CD4-positive, alpha-beta T cell treated with Interleukin-15 for 1 hour (primary cell): ENCODE results near the gene MSH4.
"Not testable (repeated sequence)": the region's sequence is repeated elsewhere in the genome, so short reads cannot be mapped to it uniquely, and the experiment has no call there.

ENCODE experiments used
- DNase-seq: peaks from one replicate; pipeline ENCODE4 v3.0.0-alpha.2; 2020

The MSH4 gene

DNA sequence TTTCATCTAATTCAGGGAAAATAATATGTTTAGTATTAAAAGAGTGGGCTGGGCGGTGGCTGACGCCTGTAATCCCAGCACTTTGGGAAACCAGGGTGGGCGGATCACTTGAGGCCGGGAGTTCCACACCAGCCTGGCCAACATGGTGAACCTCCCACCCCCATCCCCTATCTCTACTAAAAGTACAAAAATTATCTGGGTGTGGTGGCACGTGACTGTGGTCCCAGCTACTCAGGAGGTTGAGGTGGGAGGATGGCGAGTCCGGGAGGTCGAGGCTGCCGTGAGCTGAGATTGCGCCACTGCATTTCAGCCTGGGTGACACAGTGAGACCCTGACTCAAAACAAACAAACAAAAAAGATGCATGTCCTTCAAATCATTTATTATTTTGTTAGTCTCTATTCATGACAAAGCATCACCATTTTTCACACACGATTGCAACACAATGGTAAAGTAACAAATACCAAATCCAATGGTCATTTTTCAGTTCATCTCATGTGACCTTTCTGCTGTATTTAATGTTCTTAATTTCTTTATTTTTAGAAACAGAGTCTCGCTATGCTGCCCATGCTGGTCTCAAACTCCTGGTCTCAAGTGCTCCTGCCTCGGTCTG lies 1.0 kb downstream of the MSH4 start:
- no peak for DNase-seq

DNA sequence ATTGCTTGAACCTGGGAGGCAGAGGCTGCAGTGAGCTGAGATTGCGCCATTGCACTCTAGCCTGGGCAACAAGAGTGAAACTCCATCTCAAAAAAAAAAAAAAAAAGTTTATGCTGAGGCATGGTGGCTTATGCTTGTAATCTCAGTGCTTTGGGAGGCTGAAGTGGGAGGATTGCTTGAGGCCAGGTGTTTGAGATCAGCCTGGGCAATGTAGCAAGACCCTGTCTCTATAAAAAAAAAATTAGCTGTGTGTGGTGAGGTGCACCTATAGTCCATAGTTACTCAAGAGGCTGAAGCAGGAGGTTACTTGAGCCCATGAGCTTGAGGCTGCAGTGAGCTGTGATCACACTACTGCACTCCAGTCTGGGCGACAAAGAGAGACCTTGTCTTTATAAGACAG lies 4.8 kb downstream of the MSH4 start:
- DNase-seq: not testable (repeated sequence)

DNA sequence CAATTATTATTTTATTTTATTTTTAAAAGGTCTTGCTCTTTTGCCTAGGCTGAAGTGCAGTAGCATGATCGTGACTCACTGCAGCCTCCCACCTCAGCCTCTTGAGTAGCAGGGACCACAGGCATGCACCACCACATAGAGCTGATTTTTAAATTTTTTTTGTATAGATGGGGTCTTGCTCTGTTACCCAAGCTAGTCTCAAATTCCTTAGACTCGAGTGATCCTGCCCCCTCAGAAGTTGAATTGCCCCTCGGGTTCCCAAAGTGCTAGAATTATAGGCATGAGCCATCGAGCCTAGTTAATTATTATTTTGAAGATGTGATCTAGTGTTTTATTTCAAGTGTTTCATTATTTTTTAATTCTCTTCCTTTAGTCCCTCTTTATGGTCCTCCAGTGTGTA lies 12.2 kb downstream of the MSH4 start:
- DNase-seq: no peak

DNA sequence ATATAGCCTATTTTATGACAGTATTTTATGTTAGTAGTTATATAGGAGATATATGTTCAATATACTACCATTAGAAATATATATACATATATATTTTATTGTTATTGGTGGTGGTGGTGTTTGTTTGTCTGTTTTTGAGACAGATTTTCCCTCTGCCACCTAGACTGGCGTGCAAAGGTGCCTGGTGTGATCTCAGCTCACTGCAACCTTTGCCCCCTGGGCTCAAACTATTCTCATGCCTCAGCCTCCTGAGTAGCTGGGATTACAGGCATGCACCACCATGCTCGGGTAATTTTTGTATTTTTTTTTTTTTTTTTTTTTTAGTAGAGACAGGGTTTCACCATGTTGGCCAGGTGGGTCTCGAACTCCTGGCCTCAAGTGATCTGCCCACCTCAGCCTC lies 13.4 kb downstream of the MSH4 start:
- DNase-seq: not testable (repeated sequence)

DNA sequence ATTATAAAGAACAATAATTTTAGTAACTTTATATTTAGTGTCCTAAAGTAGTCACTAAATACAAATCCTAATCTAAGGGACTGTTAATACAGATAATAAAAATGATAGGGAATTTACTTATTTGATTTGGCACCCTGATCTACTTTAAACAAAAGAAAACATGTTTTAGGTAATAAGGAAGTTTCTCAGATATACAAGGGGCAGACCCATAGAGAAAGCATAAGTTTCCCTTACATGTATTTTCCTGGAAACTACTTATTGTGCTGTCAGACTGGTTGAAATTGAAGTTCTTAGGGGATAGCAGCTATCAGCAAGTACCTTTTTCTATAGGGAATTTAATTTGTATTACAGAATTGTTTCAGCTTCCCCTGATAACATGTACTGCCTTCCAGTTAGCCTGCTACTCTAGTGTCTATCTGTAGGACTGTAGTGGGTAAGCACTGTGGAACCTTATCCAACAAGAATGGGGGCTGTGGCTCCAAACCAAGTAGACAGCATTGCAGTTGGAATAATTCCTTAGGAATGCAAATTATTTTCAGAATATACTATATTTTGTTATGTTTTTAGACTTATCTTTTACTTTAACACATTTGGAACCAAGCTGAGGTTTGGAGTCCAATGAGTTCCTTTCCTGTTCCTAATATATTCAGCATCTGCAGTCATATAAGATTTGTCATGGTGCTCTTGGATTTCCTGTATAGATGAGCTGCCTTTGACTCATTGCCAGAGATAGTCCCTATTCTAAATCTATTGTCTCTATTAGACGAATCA lies 14.7 kb downstream of the MSH4 start:
- DNase-seq: no peak

- DNase-seq: no peak
Observed at GRCh38 chr1:75812065-75812464, 15.4 kb downstream of the MSH4 start.

GRCh38 chr1:75823596-75823995 lies 26.9 kb downstream of the MSH4 start:
- not testable (repeated sequence) for DNase-seq

GRCh38 chr1:75836528-75837100 lies 39.9 kb downstream of the MSH4 start:
- no peak for DNase-seq

GRCh38 chr1:75838079-75838478 lies 41.4 kb downstream of the MSH4 start:
- DNase-seq: no peak

DNA sequence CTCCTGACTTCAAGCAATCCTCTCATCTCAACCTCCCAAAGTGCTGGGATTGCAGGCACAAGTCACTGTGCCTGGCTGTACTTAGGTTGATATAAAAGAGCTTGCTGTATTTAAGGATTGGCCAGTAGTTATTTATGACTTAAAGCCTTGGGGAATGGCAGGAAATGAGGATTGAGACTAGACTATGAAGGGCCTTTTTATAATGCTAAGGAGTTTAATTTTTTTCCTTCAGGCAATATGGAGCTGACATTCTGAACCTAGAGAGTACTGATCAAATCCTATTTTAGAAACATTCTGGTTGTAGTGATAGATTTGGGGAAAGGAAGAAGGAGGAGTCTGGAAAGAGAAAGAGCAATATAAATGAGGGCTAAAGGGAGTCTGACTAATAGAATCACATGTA lies 44.7 kb downstream of the MSH4 start:
- no peak for DNase-seq

- DNase-seq: no peak
Observed at GRCh38 chr1:75845576-75845975, 48.9 kb downstream of the MSH4 start.

DNA sequence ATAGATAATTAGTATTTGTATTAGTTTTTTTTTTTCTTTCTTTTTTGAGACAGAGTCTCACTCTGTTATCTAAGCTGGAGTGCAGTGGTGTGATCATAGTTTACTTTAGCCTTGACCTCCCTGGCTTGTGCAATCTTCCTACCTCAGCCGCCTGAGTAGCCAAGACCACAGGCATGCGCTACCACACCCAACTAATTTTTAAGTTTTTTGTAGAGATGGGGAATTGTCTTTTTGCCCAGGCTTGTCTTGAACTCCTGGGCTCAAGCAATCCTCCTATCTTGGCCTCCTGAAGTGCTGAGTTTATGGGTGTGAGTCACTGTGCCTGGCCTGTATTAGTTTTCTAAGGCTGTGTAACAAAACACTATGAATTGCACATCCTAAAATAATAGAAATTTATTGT lies 58.3 kb downstream of the MSH4 start:
- DNase-seq: no peak

- DNase-seq: no peak
Observed at GRCh38 chr1:75855734-75856133, 59.1 kb downstream of the MSH4 start.

- DNase-seq: no peak
Observed at GRCh38 chr1:75861831-75862230, 65.1 kb downstream of the MSH4 start.

GRCh38 chr1:75870951-75871350 lies 74.3 kb downstream of the MSH4 start:
- DNase-seq: no peak

GRCh38 chr1:75879985-75880384 lies 83.3 kb downstream of the MSH4 start:
- no peak for DNase-seq

DNA sequence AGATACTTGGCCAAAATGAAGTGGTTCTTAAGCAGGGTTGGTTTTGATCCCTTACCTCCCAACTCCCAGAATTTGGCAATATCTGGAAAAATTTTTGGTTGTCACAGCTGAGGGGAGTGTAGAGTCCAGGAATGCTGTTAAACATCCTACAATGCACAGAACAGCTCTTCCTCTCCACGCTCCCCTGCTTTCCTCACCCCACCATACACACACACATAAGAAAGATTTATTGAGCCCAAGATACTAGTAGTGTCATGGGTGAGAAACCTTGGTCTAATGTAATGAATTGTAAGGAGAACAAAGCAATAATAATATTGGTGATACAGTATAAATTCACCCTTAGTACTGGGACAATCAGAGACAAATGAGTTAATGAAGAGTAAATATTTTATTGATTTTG lies 87.8 kb downstream of the MSH4 start:
- no peak for DNase-seq

- DNase-seq: no peak
Observed at GRCh38 chr1:75901371-75901770, 104.7 kb downstream of the MSH4 start.

DNA sequence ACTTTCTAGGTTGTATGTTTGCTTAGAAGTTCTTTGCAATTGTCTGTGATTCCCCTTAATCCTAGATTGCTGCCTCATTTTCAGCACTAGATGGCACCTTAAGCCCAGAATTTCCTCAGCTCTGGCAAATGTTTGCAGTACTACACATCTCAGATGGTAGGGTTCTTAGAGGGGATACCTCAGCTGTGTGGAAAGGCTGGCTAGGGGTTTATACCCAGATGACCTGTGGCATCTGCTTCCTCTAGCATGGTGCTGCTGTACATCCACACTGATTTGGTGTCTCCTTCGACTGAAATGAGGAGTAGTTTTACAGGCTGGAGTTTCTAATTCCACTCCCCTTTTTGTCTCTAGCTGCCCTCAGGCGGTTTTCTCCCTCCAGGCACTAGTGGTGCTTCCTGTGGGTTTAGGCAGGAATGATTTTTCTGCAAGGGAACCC lies 112.1 kb downstream of the MSH4 start:
- no peak for DNase-seq

GRCh38 chr1:75916834-75917233 lies 120.2 kb downstream of the MSH4 start:
- DNase-seq: no peak

GRCh38 chr1:75922698-75923097 lies 126.0 kb downstream of the MSH4 start:
- no peak for DNase-seq

- DNase-seq: no peak
Observed at GRCh38 chr1:75932304-75932703, 135.6 kb downstream of the MSH4 start, which contains the start of gene ASB17. TSS of gene ASB17 (minus strand) at chr1:75932404. CDS start at chr1:75932291, 113 bp downstream.

- DNase-seq: no peak
Observed at GRCh38 chr1:75937034-75937433, 140.4 kb downstream of the MSH4 start.

DNA sequence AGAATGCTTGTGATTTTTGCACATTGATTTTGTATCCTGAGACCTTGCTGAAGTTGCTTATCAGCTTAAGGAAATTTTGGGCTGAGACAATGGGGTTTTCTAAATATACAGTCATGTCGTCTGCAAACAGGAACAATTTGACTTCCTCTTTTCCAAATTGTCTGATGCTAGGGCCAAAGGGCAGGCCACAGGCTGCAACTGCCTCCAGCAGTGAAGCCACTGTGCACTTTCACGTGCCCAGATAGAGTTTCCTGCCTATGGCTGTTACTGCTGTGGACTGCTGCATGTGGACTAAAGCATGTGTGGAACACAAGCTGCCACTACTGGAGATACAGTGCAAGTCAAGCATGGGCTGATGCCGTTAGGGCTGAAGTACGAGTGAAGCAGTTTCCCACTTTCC lies 146.4 kb downstream of the MSH4 start:
- not testable (repeated sequence) for DNase-seq
